HG03045 (cell line): ENCODE measurements around the gene DVL1.

Experiments used
- ATAC-seq: cut with Tn5 transposase; IDR thresholded peaks from one replicate; pipeline ENCODE4 v1.9.1; 2021; ENCODE audit warnings: mild to moderate bottlenecking, moderate library complexity; ENCODE audit not compliant: unreplicated experiment

DVL1 gene

GRCh38 chr1:1356796-1357401, 7.7 kb upstream of the DVL1 start:
- no peak for ATAC-seq

- ATAC-seq: no peak
These were observed 7.1 kb upstream of the DVL1 start for GRCh38 chr1:1356166-1356795.

GRCh38 chr1:1355416-1355815, 6.2 kb upstream of the DVL1 start:
- ATAC-seq: no peak

DNA sequence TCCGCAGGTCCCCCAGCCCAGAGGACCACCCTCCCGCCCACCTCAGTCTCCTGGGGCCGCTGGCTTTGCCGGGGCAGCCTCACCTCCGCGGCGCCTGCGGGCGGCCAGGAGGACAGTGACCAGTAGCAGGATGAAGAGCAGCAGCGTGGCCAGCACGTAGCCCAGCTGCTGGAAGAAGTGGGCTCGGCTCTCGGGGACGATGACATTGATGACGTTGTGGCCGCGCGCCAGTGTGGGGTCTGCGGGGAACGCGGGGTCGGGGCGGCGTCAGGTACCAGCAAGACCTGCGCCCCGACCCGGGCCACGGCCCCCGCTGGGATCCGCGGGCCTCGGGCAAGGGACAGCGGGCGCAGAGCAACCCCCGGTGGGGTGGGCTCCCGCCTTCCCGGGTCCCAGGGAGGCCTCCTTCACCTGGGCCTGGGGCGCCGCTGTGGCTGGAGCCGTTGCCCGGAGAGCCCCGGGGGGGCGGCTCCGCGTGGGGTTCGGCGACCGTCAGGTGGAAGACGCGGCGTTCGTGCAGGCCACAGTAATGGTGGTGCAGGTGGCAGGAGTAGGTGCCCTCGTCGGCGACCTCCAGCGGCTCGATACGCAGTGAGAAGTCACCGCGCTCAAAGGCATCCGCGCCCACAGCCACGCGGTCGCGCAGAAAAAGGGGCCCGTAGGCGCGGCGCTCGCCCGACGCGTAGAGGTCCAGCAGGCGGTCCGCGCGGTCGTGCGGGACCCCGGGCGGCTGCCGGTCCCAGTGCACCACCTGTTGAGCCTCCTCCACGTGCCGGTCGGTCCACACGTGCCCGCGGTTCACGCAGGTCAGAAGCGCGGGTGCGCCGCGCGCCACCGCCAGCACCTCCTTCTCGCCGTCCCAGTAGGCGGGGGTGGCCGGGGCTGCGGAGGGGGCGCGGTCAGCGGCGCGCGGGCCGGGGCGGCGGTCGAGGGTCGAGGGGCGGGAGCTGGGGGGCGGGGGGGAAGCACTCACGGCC, 5.3 kb upstream of the DVL1 start:
- no peak for ATAC-seq

DNA sequence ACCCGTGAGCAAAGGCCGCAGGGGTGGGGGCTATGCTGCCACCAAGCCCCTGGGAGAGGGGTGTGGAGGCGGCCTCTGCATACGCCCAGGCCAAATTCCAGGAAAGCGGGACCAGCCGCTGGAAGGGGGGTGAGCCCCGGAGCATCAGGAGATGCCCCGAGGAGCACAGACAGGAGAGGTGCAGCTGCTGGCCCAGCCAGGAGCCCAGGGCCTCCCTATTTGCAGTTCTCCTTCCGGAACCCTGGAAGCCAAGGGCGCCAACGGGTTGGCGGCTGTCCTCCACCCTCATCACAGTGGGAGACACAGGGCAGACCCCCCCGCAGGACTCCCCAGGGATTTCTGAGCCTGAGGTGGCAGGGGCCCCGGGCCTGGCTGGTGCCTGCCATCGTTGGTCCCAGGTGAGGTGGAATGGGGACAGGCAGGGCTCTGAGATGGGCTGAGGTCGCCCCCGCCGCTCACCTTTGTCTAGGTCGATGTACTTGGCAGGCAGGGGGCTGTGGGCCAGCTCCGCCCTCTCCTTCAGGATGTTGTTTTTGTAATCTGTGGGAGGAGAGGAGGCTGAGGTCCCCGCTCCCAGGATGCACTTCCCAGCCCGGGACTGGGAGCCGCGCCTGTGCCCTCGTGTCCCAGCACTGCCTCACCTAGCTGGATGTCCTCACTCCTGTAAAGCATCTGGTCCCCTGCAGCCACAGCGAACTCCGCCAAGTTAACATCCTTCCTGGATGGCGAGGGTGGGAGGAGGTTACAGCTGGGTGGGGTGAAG, 4.4 kb upstream of the DVL1 start:
- no peak for ATAC-seq

DNA sequence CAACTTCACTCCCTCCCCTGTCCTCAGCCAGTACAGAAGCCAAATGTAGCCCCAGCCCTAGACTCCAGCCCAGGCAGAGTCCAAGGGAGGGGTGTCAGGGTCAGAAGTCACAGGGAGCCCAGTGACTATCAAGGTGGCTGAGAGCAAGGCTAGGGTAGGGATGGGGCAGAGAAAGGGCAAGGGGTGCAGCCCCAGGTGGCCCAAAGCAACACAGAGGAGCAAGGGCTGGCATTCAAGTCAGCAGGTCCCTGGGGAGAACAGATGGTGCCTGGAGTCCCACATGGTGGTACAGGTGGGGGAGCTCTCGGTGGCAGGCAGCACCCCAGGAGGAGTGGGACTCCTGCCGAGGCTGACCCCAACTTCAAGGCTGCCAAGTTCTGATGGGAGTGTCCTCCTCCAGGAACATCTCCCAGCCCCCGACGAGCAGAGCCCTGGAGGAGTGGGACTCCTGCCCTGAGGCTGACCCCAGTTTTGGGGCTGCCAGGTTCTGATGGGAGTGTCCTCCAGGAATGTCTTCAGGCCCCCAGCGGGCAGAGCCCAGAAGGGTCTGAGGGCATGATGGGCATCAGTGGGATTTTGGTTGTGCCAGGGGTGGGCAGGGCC, 3.7 kb upstream of the DVL1 start:
- ATAC-seq: no peak

- ATAC-seq: no peak
These were observed 2.6 kb upstream of the DVL1 start for GRCh38 chr1:1351511-1352427.

DNA sequence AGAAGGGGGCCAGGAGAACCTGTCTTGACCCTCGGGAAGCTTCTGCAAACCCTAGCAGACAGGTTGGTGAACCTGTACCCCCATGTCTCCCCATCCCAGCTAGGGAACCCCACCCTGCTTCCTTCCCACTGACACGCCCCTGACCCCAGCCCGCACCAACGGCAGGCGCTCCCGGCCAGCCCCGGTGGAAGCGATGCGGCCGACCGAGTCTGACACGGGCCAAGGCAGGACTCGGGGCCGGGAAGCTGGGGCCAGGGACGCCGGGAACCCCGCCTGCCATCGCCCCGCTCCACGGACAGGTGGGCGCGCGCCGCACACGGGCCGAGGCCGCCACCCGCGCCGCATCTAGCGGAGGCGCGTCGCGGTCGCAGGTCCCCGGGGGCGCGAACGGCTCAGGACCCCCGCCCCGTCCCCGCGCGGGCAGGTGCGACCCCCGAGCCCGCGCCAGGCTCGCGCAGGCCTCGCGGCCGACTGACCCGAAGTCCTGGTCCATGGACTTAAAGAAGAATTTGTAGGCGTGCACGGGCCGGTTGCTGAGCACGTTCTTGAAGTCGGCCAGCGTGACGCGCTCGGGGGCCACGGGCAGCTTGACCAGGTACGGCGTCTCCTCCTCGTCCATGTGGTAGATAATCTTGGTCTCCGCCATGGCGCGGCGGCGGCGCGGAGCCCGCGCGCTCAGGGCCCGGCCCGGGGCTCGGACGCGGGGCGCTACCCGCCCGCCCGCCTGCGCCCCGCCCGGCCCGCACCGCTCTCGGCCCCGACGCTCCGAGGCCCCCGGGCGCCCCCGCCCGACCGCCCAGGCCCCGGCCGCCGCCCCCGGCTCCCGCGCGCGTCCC, 580 bp downstream of the DVL1 start:
- peak; percentile 25 for ATAC-seq

DNA sequence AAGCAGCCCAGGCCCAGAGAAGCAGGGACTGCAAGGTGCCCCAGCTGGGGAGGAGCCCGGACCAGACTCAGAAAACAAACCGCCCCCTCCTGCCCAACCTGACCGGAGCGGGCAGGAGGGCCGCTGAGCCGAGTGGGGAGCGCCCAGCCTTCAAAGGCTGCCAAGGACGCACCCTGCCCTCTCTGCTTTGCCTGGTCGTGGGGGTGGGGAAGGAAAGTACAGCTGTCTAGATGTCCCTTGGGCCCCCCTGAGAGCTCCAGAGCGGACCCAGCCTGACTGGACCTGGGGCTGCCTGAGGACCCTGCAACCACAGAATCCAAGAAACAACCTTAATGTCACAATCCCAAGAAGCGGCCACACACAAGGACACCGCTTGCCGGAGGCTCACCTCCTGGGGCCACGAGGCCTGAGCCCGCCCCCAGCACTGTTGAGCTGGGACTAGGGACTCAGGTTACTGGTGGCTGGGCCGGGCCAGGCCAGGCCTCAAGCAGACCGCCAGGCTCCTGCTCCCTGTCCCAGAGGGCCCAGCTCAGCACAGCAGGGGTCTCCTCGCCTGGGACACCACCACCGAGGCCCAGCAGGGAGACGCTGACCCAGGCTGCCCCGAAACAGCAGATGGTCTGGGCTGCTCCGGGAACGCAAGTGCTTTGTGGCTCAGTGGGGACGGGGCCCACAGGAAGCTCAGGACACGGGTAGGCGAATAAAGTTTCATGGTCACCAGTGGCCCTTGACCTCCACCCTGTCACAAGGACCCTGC, 1.4 kb downstream of the DVL1 start:
- ATAC-seq: no peak

DNA sequence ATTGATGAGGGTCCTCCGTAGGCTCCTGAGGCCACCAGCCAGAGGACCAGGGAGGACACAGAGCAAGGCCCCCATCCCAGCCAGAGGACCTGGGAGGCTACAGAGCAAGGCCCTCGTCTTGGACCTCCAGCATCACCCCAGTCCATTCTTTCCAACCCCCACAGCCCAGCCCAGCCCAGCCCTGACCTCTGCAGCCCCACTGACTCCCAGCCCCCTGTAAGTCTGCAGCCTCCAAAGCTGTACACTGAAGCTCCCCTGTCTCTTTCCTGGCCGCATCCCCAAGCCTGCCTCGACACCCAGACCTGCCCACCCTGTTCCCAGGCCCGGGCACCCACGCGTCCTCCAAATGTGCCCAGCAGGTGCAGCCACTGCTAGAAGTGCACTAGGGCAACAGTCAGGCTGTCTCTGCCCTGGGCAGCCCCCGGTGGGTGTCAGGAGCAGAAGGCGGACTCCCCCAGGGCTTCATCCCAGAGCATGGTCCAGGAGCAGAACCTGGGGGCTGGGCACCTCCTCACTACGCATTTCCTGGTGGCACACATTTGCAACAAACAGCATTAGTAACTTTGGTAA, 2.1 kb downstream of the DVL1 start:
- ATAC-seq: no peak

DNA sequence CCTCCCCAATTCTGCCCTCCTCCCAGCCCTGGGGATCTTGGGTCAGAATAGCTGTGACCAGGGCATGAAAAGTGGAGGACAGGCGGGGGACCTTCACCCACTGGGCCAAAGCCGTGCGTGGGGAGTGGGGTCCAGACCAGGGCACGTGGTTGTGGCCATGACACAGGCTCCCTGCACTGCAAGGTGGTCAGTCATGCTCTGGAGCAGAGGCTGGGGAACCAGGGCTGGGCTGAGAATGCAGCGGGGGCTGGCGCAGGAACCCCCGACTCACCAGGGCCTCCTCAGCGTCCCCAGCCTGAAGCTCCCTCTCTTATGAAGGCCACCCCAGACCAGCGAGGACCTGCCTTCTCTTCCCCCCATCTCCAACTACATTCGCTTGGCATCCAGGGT, 2.7 kb downstream of the DVL1 start:
- ATAC-seq: no peak

GRCh38 chr1:1345860-1346500, 3.2 kb downstream of the DVL1 start:
- ATAC-seq: no peak

DNA sequence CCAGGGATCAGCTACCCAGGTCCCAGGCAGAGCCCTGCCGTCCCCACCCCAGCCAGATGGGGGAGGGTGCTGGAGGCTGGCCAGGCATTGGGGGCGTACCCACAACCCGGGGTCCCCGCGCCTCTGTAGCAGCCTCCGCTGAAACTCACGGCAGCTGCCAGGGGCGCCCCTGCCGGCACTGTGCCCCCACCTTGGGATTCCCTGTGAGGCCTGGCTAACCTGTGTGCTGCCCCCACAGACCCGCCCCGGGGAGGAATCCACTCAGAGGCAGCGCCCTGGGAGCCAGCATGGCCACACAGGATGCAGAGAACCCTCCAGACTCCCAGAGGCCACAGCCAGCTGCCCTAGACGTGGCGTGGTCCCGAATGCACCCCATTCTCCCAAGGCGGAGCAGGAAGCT, 3.8 kb downstream of the DVL1 start:
- ATAC-seq: no peak

DNA sequence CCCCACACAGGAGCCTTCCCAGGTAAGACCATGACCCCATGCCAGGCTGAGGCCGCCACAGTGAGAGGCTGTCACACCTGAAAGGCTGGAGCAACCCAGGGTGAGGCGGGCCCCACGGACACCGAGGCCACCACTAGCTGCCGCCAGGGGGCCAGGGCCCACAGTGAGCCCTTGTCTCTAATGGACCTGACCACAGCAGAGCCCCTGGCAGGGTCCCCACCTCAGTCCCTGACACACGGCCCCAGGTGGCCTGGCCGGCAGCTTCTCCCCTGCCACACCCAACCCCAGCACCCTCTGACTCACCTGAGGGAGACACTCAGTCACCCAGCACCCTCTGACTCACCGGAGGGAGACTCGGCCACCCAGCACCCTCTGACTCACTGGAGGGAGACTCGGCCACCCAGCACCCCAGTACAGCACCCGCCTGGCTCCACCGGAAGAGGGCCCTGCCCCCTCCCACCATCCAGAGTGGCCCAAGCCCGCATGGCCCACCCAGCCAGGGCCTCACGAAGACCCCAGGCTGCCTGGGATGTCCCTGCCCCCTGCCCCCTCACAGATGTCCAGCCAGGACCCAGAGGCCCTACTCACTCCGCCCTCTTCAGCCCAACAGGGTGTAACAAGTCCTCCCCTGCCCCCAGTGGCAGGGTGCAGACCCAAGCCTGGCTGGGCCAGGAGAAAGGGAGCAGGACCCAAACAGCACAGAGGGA, 4.4 kb downstream of the DVL1 start:
- no peak for ATAC-seq

- ATAC-seq: no peak
These were observed 5.3 kb downstream of the DVL1 start for GRCh38 chr1:1343811-1344421.

DNA sequence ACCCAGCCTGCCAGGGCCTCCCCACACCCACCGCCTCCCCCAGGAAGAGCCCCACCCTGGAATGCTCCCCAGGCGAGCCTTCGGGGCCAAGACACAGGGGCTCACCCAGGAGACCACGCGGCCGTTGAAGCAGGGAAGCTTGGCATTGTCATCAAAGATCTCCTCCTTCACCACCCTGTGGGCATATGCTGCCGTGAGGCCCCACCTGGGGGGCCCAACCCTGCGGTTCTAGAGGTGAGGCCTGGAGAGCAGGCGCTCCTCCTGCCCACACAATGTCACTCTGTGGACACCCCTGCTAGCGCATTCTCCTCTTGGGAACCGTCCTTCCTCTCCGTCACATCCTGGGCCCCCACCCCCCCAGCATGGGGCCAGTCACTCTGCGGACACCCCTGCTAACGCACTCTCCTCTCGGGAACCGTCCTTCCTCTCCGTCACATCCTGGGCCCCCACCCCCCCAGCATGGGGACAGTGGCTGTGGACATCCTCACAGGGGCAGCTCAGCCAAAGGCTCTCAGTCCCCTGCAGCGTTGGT, 6.6 kb downstream of the DVL1 start:
- no peak for ATAC-seq
